ENCODE data around the gene PEX6. TPM values are rescaled to one million over a fixed set of nuclear protein-coding genes. Genes with fewer than 3 reads are reported as not detected.

PEX6 gene
- total and polyA plus RNA-seq, 2 of the 13 experiments (the other 11 are each of a cell fraction or from before 2014, with no cell fraction given), result 5.1 to 6.7 TPM

DNA sequence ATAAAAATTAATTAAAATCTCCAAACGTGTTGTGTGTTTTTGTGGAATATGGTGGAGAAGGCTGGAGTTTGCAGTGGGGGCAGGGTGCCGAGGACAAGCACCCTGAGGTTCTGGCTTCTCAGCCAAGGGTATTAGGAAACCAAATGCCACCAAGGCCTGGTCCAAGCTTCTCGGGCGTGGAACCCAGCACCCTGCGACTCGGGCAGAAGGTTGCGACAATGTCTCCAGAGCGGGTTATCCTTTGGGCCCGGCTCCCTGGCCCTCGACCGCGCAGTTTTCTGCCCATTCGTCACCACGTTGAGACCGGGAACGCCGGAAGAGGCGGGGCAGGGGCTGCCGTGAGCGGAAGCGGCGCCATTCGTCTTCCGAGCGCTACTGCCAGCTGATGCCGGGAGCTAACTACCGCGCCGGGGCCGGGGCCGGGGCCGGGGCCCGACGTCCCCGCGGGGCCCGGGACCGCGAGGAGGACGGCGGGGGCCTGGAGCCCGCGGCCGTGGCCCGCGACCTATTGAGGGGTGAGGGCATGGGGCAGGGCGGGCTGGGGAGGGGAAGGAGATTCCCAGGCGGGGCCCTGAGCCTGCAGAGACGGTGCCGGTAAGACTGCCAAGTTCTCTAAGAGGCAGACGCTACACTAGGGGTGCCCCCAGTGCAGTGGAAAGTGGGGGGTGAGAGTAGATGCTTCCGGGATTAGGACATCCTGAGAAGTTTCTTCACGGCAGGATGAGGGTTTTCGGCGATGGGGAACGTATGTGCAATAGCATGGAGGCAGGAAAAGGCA lies 42.5 kb upstream of the PEX6 start, which contains the start of gene RRP36 (continued):
- TF ChIP-seq ZNF598 (CRISPR knock-in tag; IDR thresholded peaks at IDR 0.05; ENCODE audit: borderline replicate concordance), result peak; percentile 88; the same call in 1 of the 2 replicates
- TF ChIP-seq, protein P1, sequence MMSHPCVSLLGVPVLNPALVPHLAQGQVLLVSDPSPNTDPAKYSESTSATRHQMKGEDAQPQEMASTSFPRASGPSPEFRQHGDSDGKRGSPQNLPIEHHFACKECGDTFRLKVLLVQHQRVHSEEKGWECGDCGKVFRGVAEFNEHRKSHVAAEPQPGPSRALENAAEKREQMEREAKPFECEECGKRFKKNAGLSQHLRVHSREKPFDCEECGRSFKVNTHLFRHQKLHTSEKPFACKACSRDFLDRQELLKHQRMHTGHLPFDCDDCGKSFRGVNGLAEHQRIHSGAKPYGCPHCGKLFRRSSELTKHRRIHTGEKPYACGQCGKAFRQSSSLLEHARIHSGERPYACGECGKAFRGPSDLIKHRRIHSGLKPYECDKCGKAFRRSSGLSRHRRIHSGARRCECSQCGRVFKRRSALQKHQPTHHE (CRISPR knock-in tag; IDR thresholded peaks at IDR 0.05; ENCODE audit: borderline replicate concordance), result peak; percentile 52; the same call in 1 of the 2 replicates
- TF ChIP-seq, protein P2, sequence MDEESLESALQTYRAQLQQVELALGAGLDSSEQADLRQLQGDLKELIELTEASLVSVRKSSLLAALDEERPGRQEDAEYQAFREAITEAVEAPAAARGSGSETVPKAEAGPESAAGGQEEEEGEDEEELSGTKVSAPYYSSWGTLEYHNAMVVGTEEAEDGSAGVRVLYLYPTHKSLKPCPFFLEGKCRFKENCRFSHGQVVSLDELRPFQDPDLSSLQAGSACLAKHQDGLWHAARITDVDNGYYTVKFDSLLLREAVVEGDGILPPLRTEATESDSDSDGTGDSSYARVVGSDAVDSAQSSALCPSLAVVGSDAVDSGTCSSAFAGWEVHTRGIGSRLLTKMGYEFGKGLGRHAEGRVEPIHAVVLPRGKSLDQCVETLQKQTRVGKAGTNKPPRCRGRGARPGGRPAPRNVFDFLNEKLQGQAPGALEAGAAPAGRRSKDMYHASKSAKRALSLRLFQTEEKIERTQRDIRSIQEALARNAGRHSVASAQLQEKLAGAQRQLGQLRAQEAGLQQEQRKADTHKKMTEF (CRISPR knock-in tag; IDR thresholded peaks at IDR 0.05), result peak; percentile 80
- TF ChIP-seq, protein P3, sequence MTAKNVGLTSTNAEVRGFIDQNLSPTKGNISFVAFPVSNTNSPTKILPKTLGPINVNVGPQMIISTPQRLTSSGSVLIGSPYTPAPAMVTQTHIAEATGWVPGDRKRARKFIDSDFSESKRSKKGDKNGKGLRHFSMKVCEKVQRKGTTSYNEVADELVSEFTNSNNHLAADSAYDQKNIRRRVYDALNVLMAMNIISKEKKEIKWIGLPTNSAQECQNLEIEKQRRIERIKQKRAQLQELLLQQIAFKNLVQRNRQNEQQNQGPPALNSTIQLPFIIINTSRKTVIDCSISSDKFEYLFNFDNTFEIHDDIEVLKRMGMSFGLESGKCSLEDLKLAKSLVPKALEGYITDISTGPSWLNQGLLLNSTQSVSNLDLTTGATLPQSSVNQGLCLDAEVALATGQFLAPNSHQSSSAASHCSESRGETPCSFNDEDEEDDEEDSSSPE (CRISPR knock-in tag; IDR thresholded peaks at IDR 0.05), result peak; percentile 77
- TF ChIP-seq, protein P4, sequence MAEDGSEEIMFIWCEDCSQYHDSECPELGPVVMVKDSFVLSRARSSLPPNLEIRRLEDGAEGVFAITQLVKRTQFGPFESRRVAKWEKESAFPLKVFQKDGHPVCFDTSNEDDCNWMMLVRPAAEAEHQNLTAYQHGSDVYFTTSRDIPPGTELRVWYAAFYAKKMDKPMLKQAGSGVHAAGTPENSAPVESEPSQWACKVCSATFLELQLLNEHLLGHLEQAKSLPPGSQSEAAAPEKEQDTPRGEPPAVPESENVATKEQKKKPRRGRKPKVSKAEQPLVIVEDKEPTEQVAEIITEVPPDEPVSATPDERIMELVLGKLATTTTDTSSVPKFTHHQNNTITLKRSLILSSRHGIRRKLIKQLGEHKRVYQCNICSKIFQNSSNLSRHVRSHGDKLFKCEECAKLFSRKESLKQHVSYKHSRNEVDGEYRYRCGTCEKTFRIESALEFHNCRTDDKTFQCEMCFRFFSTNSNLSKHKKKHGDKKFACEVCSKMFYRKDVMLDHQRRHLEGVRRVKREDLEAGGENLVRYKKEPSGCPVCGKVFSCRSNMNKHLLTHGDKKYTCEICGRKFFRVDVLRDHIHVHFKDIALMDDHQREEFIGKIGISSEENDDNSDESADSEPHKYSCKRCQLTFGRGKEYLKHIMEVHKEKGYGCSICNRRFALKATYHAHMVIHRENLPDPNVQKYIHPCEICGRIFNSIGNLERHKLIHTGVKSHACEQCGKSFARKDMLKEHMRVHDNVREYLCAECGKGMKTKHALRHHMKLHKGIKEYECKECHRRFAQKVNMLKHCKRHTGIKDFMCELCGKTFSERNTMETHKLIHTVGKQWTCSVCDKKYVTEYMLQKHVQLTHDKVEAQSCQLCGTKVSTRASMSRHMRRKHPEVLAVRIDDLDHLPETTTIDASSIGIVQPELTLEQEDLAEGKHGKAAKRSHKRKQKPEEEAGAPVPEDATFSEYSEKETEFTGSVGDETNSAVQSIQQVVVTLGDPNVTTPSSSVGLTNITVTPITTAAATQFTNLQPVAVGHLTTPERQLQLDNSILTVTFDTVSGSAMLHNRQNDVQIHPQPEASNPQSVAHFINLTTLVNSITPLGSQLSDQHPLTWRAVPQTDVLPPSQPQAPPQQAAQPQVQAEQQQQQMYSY (CRISPR knock-in tag; IDR thresholded peaks at IDR 0.05), result peak; percentile 56
- TF ChIP-seq, protein P5, sequence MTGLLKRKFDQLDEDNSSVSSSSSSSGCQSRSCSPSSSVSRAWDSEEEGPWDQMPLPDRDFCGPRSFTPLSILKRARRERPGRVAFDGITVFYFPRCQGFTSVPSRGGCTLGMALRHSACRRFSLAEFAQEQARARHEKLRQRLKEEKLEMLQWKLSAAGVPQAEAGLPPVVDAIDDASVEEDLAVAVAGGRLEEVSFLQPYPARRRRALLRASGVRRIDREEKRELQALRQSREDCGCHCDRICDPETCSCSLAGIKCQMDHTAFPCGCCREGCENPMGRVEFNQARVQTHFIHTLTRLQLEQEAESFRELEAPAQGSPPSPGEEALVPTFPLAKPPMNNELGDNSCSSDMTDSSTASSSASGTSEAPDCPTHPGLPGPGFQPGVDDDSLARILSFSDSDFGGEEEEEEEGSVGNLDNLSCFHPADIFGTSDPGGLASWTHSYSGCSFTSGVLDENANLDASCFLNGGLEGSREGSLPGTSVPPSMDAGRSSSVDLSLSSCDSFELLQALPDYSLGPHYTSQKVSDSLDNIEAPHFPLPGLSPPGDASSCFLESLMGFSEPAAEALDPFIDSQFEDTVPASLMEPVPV (CRISPR knock-in tag; IDR thresholded peaks at IDR 0.05), result peak; percentile 68; the same call in 1 of the 2 replicates
- peak; percentile 63; the same call in 1 of the 2 replicates for TF ChIP-seq TGIF2 (CRISPR knock-in tag; IDR thresholded peaks at IDR 0.05)
- TF ChIP-seq NFE2 (CRISPR knock-in tag; IDR thresholded peaks at IDR 0.05), result no peak
- TF ChIP-seq, protein P6, sequence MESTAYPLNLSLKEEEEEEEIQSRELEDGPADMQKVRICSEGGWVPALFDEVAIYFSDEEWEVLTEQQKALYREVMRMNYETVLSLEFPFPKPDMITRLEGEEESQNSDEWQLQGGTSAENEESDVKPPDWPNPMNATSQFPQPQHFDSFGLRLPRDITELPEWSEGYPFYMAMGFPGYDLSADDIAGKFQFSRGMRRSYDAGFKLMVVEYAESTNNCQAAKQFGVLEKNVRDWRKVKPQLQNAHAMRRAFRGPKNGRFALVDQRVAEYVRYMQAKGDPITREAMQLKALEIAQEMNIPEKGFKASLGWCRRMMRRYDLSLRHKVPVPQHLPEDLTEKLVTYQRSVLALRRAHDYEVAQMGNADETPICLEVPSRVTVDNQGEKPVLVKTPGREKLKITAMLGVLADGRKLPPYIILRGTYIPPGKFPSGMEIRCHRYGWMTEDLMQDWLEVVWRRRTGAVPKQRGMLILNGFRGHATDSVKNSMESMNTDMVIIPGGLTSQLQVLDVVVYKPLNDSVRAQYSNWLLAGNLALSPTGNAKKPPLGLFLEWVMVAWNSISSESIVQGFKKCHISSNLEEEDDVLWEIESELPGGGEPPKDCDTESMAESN (CRISPR knock-in tag; conservative IDR thresholded peaks at IDR 0.05), result 0 out of 2 replicates have a peak, but pooled peaks have one; percentile 85
- peak; percentile 23; the same call in 1 of the 2 replicates for TF ChIP-seq MIER3 (CRISPR knock-in tag; IDR thresholded peaks at IDR 0.05; ENCODE audit: borderline replicate concordance)
- TF ChIP-seq ZNF337 (CRISPR knock-in tag; IDR thresholded peaks at IDR 0.05; ENCODE audit: borderline replicate concordance, low read depth), result peak; percentile 75; the same call in 1 of the 2 replicates
- peak; percentile 77 for TF ChIP-seq YEATS4 (CRISPR knock-in tag; IDR thresholded peaks at IDR 0.05; ENCODE audit: borderline replicate concordance)
- peak; percentile 81 for TF ChIP-seq POLR2AphosphoS5 (IDR thresholded peaks at IDR 0.05; ENCODE audit: low read depth, low read length)
- peak; percentile 71; the same call in 1 of the 2 replicates for TF ChIP-seq DR1 (CRISPR knock-in tag; IDR thresholded peaks at IDR 0.05)
- TF ChIP-seq KMT2B (CRISPR knock-in tag; IDR thresholded peaks at IDR 0.05), result peak; percentile 81
- TF ChIP-seq KAT8 (CRISPR knock-in tag; IDR thresholded peaks at IDR 0.05), result peak; percentile 89

Measured in HepG2 (cell line).